ENCODE data around the gene ALOX5.
"Not testable (repeated sequence)": the region's sequence is repeated elsewhere in the genome, so short reads cannot be mapped to it uniquely, and the experiment has no call there.

The ALOX5 gene

DNA sequence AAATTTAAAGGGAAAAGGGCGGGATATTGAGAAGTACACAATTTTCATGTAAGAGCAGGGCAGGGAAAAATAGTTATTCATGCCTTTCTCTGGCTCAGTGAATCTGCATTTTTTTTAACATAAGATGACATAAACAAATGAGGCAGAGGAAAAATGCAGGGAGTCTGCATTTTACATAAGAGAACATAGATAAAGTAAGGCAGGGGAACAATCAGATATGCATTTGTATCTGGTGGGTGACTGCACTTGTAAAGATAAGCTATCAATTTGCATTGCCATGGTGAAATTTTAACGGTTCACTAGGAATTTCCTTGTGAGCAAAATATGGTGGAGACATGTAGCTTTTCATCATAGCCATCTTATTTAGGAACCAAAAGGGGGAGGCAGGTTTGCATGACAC lies 33.5 kb downstream of the ALOX5 start:
- DNase-seq = no peak

DNA sequence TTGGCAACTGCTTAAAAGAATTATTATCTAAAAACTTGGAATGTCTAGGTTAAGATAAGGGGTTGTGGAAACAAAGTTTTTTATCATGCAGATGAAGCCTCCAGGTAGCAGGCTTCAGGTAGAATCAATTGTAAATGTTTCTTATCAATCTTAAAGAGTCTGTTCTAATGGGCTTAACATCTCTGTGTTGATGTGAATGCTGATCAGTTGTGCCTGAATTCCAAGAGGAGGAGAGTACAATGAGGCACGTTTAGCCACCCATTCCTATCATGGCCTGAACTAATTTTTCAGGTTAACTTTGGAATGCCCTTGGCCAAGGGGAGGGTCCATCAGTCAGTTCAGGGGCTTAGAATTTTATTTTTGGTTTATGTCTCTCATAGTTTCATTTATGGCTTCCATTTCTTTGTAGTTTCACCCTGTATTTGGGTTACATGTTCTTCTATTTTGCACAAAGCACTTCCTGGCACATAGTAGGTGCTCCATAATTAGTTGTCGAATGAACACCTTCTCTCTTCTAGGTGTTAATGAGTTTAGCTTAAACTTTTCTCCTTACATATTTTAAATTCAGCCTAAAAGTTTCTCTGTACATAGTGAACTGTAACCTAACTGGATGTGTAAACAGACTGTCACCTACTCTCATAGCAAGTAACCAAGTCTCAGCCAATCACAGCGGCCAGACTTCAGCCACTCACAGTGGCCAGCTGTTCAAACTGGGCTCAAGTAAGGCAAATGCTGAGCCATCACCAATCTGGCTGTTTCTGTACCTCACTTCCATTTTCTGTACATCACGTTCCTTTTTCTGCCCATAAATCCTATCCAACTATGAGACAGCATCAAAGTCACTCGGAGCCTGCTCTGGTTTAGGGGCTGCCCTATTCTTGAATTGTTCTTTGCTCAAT lies 34.7 kb downstream of the ALOX5 start:
- no peak for DNase-seq

DNA sequence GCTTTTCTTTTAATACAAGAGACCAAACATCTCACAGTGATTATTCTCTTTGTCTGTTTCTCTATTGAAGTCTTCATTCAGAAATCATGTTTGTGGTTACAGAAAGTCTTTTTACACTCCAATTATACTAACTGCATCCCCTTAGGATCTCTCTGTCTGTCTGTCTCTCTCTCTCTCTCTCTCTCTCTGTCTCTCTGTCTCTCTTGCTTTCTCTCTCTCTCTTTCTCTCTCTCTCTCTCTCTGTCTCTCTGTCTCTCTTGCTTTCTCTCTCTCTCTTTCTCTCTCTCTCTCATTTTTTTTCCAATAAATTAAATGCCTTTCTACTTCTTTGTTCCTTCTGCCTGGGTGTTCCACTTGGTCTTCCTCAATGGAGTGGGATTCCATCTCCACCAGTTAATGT lies 35.3 kb downstream of the ALOX5 start:
- not testable (repeated sequence) for DNase-seq

DNA sequence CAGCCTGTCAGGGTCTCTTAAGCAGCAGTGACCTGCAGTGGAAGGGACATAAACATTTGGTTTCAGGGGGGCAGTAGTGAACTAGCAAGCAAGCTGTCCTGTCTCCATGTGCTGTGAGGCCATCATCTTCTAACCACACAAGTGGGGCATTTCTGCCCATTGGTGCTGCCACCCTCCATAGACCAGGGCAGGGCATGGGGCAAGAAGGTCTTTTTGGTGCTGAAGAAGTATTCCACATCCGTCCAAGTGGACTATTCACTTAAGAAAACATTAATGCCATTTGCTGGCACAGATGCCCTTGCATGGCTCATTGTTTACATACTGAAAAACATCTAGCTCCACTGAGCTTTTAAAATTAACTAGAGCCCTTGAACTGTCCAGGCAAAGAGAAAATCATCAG lies 35.8 kb downstream of the ALOX5 start:
- DNase-seq = no peak

GRCh38 chr10:45410489-45410806 lies 36.4 kb downstream of the ALOX5 start:
- no peak for DNase-seq

DNA sequence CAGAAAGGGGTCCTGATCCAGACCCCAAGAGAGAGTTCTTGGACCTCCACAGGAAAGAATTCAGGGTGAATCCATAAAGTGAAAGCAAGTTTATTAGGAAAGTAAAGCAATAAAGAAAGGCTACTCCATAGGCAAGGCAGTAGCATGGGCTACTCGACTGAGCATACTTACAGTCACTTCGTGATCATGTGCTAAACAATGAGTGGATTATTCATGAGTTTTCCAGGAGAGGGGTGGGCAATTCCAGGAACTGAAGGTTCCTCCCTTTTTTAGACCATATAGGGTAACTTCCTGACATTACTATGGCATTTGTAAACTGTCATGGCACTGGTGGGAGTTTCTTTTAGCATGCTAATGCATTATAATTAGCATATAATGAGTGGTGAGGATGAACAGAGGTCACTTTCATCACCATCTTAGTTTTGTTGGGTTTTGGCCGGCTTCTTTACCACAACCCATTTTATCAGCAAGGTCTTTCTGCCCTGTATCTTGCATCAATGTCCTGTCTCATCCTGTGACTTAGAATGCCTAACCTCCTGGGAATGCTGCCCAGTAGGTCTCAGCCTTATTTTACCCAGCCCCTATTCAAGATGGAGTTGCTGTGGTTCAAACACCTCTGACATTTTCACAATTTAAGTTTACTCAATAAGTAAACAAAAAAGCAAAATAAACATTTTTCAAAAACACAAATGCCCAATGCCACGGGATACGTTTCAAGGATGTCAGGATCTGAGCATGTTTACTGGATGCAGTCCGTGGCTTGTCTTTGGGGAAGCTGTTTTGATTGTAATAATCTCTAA lies 37.0 kb downstream of the ALOX5 start:
- DNase-seq = peak; percentile 19

GRCh38 chr10:45411607-45411940 lies 37.6 kb downstream of the ALOX5 start:
- DNase-seq = no peak

DNA sequence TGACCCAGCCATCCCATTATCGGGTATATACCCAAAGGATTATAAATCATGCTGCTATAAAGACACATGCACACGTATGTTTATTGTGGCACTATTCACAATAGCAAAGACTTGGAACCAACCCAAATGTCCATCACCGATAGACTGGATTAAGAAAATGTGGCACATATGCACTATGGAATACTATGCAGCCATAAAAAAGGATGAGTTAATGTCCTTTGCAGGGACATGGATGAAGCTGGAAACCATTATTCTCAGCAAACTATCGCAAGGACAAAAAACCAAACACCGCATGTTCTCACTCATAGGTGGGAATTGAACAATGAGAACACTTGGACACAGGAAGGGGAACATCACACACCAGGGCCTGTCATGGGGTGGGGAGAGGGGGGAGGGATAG lies 41.0 kb downstream of the ALOX5 start:
- DNase-seq = not testable (repeated sequence)

DNA sequence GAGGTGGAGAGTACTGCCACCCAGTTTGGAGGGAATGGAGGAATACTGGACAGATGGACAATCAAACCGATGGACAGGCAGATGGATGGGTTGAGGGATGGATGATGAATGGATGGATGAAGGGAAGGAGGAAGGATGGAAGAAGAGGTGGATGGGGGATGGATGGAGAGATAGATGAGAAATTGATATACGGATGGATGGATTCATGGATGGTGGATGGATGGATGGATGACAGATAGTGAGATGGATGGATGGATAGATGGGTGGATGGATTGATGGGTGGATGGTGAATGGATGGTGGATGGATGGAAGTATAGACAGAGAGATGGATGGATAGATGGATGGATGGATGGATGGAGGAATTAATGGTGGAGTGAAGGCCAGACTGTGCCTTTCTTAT lies 42.6 kb downstream of the ALOX5 start:
- no peak for DNase-seq

DNA sequence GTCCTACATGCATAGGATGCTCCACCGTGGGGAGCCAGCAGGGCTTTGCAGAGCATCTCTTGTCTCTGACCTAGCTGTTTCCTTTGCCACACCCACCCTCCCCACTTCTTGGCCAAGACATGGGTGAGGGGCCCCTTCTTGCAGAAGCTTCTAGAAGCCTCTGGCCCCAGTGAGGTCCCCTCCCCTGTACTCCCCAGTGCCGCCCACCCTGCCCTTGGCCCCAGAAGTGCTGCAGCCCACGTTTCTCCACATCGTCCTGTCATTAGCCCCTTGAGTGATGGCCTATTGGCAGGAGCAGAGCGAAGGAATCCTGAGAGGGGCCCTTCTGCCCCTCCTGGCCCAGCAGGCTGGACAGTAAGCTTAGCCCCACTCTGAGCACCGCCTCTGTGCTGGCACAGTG lies 43.7 kb downstream of the ALOX5 start:
- DNase-seq = no peak

- no peak for DNase-seq
Measured at GRCh38 chr10:45418417-45418848, 44.4 kb downstream of the ALOX5 start.

DNA sequence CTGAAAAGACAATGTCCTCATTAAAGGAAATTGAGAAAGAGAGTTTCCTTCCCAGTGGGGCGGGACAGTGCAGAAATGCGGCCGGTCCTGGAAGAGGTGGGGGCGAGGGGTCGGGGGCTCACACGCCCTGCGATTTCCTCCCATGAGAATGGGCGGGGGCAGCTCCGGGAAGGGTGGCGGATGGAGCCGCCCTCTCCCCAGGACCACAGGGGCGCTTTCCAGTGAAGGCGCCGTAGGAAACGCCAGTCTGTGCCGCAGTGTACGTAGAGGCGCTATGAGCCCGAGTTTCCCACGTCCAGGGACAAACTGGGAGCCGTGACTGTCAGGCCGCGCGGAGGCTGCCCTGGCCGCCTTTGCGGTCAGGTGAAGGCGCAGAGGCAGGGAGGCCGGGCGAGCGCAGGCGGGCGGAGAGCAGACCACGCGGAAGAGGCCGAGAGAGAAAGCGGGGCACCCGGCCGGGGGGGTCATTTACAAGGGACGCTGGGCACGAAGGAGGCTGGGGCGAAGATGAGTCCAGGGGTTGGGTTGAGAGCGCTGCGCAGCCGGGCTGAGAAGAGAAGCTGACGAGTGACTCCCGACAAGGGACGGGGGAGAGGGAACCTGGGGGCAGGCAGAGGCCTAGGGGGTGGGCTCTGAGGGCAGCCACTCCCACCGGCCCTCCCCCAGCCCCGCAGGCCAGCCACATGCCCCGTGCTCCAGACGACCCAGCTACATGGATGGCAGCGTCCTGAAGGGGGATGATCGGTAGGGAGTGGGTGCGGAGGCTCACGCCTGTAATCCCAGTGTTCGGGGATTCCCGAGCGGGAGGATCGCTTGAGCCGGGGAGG lies 45.0 kb downstream of the ALOX5 start:
- DNase-seq = peak; percentile 55

- DNase-seq = no peak
Measured at GRCh38 chr10:45419676-45420025, 45.6 kb downstream of the ALOX5 start.

- DNase-seq = peak; percentile 71
Measured at GRCh38 chr10:45420453-45421192, 46.6 kb downstream of the ALOX5 start.

- peak; percentile 53 for DNase-seq
Measured at GRCh38 chr10:45421221-45422097, 47.4 kb downstream of the ALOX5 start.

GRCh38 chr10:45422207-45422865 lies 48.3 kb downstream of the ALOX5 start:
- DNase-seq = no peak

GRCh38 chr10:45422866-45423659 lies 49.0 kb downstream of the ALOX5 start:
- no peak for DNase-seq

GRCh38 chr10:45423976-45424499 lies 50.0 kb downstream of the ALOX5 start:
- no peak for DNase-seq

- no peak for DNase-seq
Measured at GRCh38 chr10:45424668-45425404, 50.8 kb downstream of the ALOX5 start.
